Activated CD8-positive, alpha-beta memory T cell treated with anti-CD3 and anti-CD28 coated beads, Interleukin-2, amount 50 U/mL, for 24 hours (primary cell): ENCODE results near the gene MGAT5.

Experiments
- DNase-seq: peaks from one replicate; pipeline ENCODE4 v3.0.0-alpha.2; 2020; ENCODE audit errors: extremely low read depth

Gene MGAT5

GRCh38 chr2:134362740-134363139 is 108.9 kb downstream of the MGAT5 start:
- DNase-seq: no peak

GRCh38 chr2:134365356-134365755 is 111.5 kb downstream of the MGAT5 start:
- DNase-seq: no peak

- DNase-seq: no peak
Measured at GRCh38 chr2:134366359-134366758, 112.5 kb downstream of the MGAT5 start.

GRCh38 chr2:134367213-134367612 is 113.3 kb downstream of the MGAT5 start:
- no peak for DNase-seq

GRCh38 chr2:134368009-134368817 is 114.3 kb downstream of the MGAT5 start:
- DNase-seq: no peak

GRCh38 chr2:134369220-134369902 is 115.5 kb downstream of the MGAT5 start:
- DNase-seq: no peak

- DNase-seq: no peak
Measured at GRCh38 chr2:134370655-134371445, 117.0 kb downstream of the MGAT5 start.

- DNase-seq: no peak
Measured at GRCh38 chr2:134372141-134372540, 118.3 kb downstream of the MGAT5 start.

- no peak for DNase-seq
Measured at GRCh38 chr2:134372611-134373131, 118.8 kb downstream of the MGAT5 start.

- no peak for DNase-seq
Measured at GRCh38 chr2:134375935-134376334, 122.1 kb downstream of the MGAT5 start.

- DNase-seq: no peak
Measured at GRCh38 chr2:134377730-134378129, 123.9 kb downstream of the MGAT5 start.

GRCh38 chr2:134379293-134379692 is 125.4 kb downstream of the MGAT5 start:
- no peak for DNase-seq

- no peak for DNase-seq
Measured at GRCh38 chr2:134379722-134380121, 125.8 kb downstream of the MGAT5 start.

- DNase-seq: no peak
Measured at GRCh38 chr2:134381141-134381540, 127.3 kb downstream of the MGAT5 start.

GRCh38 chr2:134384131-134384530 is 130.3 kb downstream of the MGAT5 start:
- DNase-seq: no peak

GRCh38 chr2:134385195-134385594 is 131.3 kb downstream of the MGAT5 start:
- no peak for DNase-seq

- no peak for DNase-seq
Measured at GRCh38 chr2:134386310-134386709, 132.4 kb downstream of the MGAT5 start.

GRCh38 chr2:134389381-134389780 is 135.5 kb downstream of the MGAT5 start:
- DNase-seq: no peak

- DNase-seq: no peak
Measured at GRCh38 chr2:134391751-134392160, 137.9 kb downstream of the MGAT5 start.

GRCh38 chr2:134392442-134393074 is 138.7 kb downstream of the MGAT5 start:
- no peak for DNase-seq

GRCh38 chr2:134393075-134393461 is 139.2 kb downstream of the MGAT5 start:
- no peak for DNase-seq

GRCh38 chr2:134395779-134396178 is 141.9 kb downstream of the MGAT5 start:
- DNase-seq: no peak
